Mesenchymal stem cell (in vitro differentiated cells and primary cell): ENCODE results near the gene RNF121.

Experiments used
- DNase-seq: peaks from one replicate; pipeline ENCODE4 v3.0.0-alpha.2; 2013
- H2AFZ ChIP-seq: one replicate; pipeline ENCODE4 v1.6.1; 2013; ENCODE audit warnings: low read depth, mild to moderate bottlenecking, control low read depth, inconsistent platforms, low read length, moderate library complexity
- H2AK5ac ChIP-seq: 2 replicates; pipeline ENCODE4 v1.6.1; 2013; ENCODE audit warnings: low read length, moderate library complexity, mild to moderate bottlenecking, inconsistent platforms; ENCODE audit not compliant: severe bottlenecking
- H2BK120ac ChIP-seq: one replicate; pipeline ENCODE4 v1.6.1; 2013; ENCODE audit warnings: low read depth, mild to moderate bottlenecking, inconsistent platforms, low read length, moderate library complexity
- H2BK12ac ChIP-seq, 2 experiments: one replicate each; pipeline ENCODE4 v1.6.1; 2013; ENCODE audit warnings: inconsistent platforms in 2 of 2, low read length in 2 of 2, mild to moderate bottlenecking in 2 of 2, moderate library complexity in 2 of 2, control low read depth in 1 of 2
- H2BK15ac ChIP-seq: one replicate; pipeline ENCODE4 v1.6.1; 2013; ENCODE audit warnings: mild to moderate bottlenecking, low read depth, inconsistent platforms; ENCODE audit not compliant: poor library complexity, severe bottlenecking
- H2BK5ac ChIP-seq: 2 replicates; pipeline ENCODE4 v1.6.1; 2013; ENCODE audit warnings: low read depth, mild to moderate bottlenecking, low read length, control low read depth, inconsistent platforms; ENCODE audit not compliant: poor library complexity, severe bottlenecking
- H3K14ac ChIP-seq, 2 experiments: one replicate each; pipeline ENCODE4 v1.6.1; 2013; ENCODE audit warnings: inconsistent platforms in 2 of 2, low read length in 2 of 2, control low read depth in 1 of 2, mild to moderate bottlenecking in 1 of 2, moderate library complexity in 1 of 2
- H3K18ac ChIP-seq, 2 experiments: one replicate each; pipeline ENCODE4 v1.6.1; 2013; ENCODE audit warnings: inconsistent platforms in 2 of 2, low read length in 2 of 2, control low read depth in 1 of 2, low read depth in 1 of 2, mild to moderate bottlenecking in 1 of 2
- H3K23ac ChIP-seq, 2 experiments: one replicate each; pipeline ENCODE4 v1.6.1; 2013; ENCODE audit warnings: inconsistent platforms in 2 of 2, low read length in 2 of 2, mild to moderate bottlenecking in 2 of 2, moderate library complexity in 2 of 2, control low read depth in 1 of 2
- H3K27ac ChIP-seq: 2 replicates; pipeline ENCODE4 v1.5.1; 2013; ENCODE audit warnings: mild to moderate bottlenecking, moderate library complexity, low read length, control low read depth, inconsistent platforms; ENCODE audit not compliant: poor library complexity, severe bottlenecking
- H3K27me3 ChIP-seq, 2 experiments: 2 replicates each; pipeline versions ENCODE4 v1.6.1 to v1.7.0; 2013; ENCODE audit warnings: low read length in 2 of 2, mild to moderate bottlenecking in 2 of 2, moderate library complexity in 2 of 2, control low read depth in 1 of 2, inconsistent platforms in 1 of 2; ENCODE audit not compliant: control insufficient read depth in 1 of 2, insufficient read depth in 1 of 2
- H3K36me3 ChIP-seq, 2 experiments: 2 replicates each; pipeline versions ENCODE4 v1.6.1 to v1.7.0; 2013; ENCODE audit warnings: low read length in 2 of 2, control low read depth in 1 of 2, inconsistent platforms in 1 of 2, low read depth in 1 of 2, mild to moderate bottlenecking in 1 of 2; ENCODE audit not compliant: insufficient read depth in 2 of 2, control insufficient read depth in 1 of 2
- H3K4ac ChIP-seq, 2 experiments: one replicate each; pipeline ENCODE4 v1.6.1; 2013; ENCODE audit warnings: inconsistent platforms in 2 of 2, low read length in 2 of 2, mild to moderate bottlenecking in 2 of 2, moderate library complexity in 2 of 2, control low read depth in 1 of 2, low read depth in 1 of 2
- H3K4me1 ChIP-seq: 2 replicates; pipeline ENCODE4 v1.6.1; 2013; ENCODE audit warnings: low read depth, low read length, control low read depth; ENCODE audit not compliant: control insufficient read depth, insufficient read depth
- H3K4me2 ChIP-seq: 2 replicates; pipeline ENCODE4 v1.6.1; 2013; ENCODE audit warnings: low read length, mild to moderate bottlenecking, inconsistent platforms; ENCODE audit not compliant: poor library complexity, severe bottlenecking
- H3K4me3 ChIP-seq, 2 experiments: 2 replicates each; pipeline versions ENCODE4 v1.5.1 to v1.7.0; 2013; ENCODE audit warnings: low read length in 2 of 2, mild to moderate bottlenecking in 2 of 2, control low read depth in 1 of 2, low read depth in 1 of 2; ENCODE audit not compliant: insufficient read depth in 1 of 2
- H3K79me1 ChIP-seq: replicated peaks from 2 replicates; pipeline ENCODE4 v1.6.1; 2013; ENCODE audit warnings: mild to moderate bottlenecking, control low read depth, low read length, inconsistent platforms; ENCODE audit not compliant: poor library complexity, severe bottlenecking
- H3K9ac ChIP-seq: 2 replicates; pipeline ENCODE4 v1.7.0; 2013; ENCODE audit warnings: mild to moderate bottlenecking, low read length, moderate library complexity
- H3K9me3 ChIP-seq: 2 replicates; pipeline ENCODE4 v1.7.0; 2013; ENCODE audit warnings: mild to moderate bottlenecking, low read length; ENCODE audit not compliant: control insufficient read depth
- H4K8ac ChIP-seq: one replicate; pipeline ENCODE4 v1.6.1; 2013; ENCODE audit warnings: inconsistent platforms, mild to moderate bottlenecking, low read length, moderate library complexity
- H4K91ac ChIP-seq: one replicate; pipeline ENCODE4 v1.6.1; 2013; ENCODE audit warnings: mild to moderate bottlenecking, low read length, inconsistent platforms
- WGBS: methylation state at CpG from one replicate; pipeline ENCODE4 v1.1.7; 2013; ENCODE audit warnings: mixed read lengths; 5-methylcytosine and 5-hydroxymethylcytosine counted together

RNF121 gene

DNA sequence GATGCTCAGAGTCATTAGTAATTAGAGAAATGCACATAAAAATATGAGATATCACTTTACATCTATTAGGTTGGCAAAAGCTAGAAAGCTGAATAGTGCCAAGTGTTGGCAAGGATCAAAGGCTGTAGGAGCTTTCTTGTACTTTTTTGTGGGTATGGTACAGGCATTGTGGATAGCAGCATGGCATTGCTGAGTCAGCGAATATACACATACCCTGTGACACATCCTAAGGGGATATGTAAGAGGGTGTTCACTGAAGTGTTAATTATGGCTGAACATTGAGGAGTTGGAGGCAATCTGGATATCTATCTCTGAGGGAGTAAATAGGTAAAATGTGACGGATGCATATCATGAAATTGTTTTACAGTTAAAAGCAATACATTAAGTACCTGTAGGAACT lies 42.8 kb downstream of the RNF121 start:
- no peak overlapping the region for H4K8ac ChIP-seq
- no peak overlapping the region for H3K23ac ChIP-seq
- peaks cover 26% of the 10 kb centered on the region for H3K79me1 ChIP-seq
- peaks cover 17 to 30% of the 10 kb centered on the region in 2 experiments for H3K36me3 ChIP-seq
- H3K4me3 ChIP-seq, result no peak overlapping the region
- H3K4me2 ChIP-seq, result no peak overlapping the region
- no peak overlapping the region for H3K14ac ChIP-seq
- H3K9ac ChIP-seq, result no peak overlapping the region
- H2BK15ac ChIP-seq, result no peak overlapping the region
- H3K27ac ChIP-seq, result no peak overlapping the region
- H3K4me1 ChIP-seq, result no peaks in the 10 kb centered on the region
- H3K27me3 ChIP-seq, result no peaks in the 10 kb centered on the region
- no peak overlapping the region for H2AFZ ChIP-seq
- no peak for DNase-seq
- no peak overlapping the region for H3K4ac ChIP-seq
- no peak overlapping the region for H2AK5ac ChIP-seq
- no peak overlapping the region for H2BK5ac ChIP-seq
- 100% methylated on average over 2 of the region's 2 CpGs for WGBS
- H3K9me3 ChIP-seq, result no peaks in the 10 kb centered on the region
- H2BK120ac ChIP-seq, result no peak overlapping the region
- no peak overlapping the region for H2BK12ac ChIP-seq
- no peak overlapping the region for H4K91ac ChIP-seq
- H3K18ac ChIP-seq, result no peak overlapping the region

DNA sequence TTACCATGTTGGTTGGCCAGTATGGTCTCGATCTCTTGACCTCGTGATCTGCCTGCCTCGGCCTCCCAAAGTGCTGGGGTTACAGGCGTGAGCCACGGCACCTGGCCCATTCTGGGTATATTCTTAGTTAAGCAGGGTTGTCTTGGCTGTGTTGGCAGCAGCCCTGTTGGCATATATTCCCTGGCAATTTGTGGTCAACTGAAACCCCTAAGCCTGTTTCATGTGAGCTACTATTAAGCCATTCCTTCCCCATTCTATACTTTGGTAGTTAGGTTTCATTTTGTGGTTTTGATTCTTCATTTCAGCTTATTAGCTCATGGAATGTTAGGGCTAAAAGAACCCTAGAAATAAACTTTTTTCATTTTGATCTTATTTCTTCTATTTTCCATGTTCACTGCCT lies 47.7 kb downstream of the RNF121 start:
- Histone ChIP-seq H2BK15ac (no peak overlapping the region), H3K18ac (no peak overlapping the region), H2BK120ac (no peak overlapping the region), H3K4me1 (no peaks in the 10 kb centered on the region), H2BK12ac (no peak overlapping the region), H2AK5ac (no peak overlapping the region), H3K4me3 (no peak overlapping the region), H2AFZ (no peak overlapping the region), H3K23ac (no peak overlapping the region), H3K9me3 (no peaks in the 10 kb centered on the region), H3K9ac (no peak overlapping the region), H3K27me3 (no peaks in the 10 kb centered on the region), H3K36me3 (peaks cover 10 to 30% of the 10 kb centered on the region in 2 experiments), H4K8ac (no peak overlapping the region), H3K14ac (no peak overlapping the region), H3K4me2 (no peak overlapping the region), H3K79me1 (peaks cover 32% of the 10 kb centered on the region), H4K91ac (no peak overlapping the region), H3K27ac (no peak overlapping the region), H3K4ac (no peak overlapping the region), H2BK5ac (no peak overlapping the region)
- DNase-seq, result no peak
- WGBS, result 100% methylated on average over 3 of the region's 5 CpGs

GRCh38 chr11:71977090-71977489 lies 48.2 kb downstream of the RNF121 start:
- Histone ChIP-seq H4K8ac (no peak overlapping the region), H3K4me2 (no peak overlapping the region), H2BK12ac (no peak overlapping the region), H2AK5ac (no peak overlapping the region), H2BK120ac (no peak overlapping the region), H3K4ac (no peak overlapping the region), H3K23ac (no peak overlapping the region), H3K14ac (no peak overlapping the region), H3K4me1 (no peaks in the 10 kb centered on the region), H3K36me3 (peaks cover 13 to 25% of the 10 kb centered on the region in 2 experiments), H4K91ac (no peak overlapping the region), H3K9me3 (no peaks in the 10 kb centered on the region), H3K79me1 (peaks cover 33% of the 10 kb centered on the region), H2AFZ (no peak overlapping the region), H3K4me3 (no peak overlapping the region), H3K18ac (no peak overlapping the region), H3K9ac (no peak overlapping the region), H3K27ac (no peak overlapping the region), H2BK5ac (no peak overlapping the region), H2BK15ac (no peak overlapping the region), H3K27me3 (no peaks in the 10 kb centered on the region)
- DNase-seq, result no peak
- WGBS, result 82% methylated on average over 1 of the region's 1 CpG

DNA sequence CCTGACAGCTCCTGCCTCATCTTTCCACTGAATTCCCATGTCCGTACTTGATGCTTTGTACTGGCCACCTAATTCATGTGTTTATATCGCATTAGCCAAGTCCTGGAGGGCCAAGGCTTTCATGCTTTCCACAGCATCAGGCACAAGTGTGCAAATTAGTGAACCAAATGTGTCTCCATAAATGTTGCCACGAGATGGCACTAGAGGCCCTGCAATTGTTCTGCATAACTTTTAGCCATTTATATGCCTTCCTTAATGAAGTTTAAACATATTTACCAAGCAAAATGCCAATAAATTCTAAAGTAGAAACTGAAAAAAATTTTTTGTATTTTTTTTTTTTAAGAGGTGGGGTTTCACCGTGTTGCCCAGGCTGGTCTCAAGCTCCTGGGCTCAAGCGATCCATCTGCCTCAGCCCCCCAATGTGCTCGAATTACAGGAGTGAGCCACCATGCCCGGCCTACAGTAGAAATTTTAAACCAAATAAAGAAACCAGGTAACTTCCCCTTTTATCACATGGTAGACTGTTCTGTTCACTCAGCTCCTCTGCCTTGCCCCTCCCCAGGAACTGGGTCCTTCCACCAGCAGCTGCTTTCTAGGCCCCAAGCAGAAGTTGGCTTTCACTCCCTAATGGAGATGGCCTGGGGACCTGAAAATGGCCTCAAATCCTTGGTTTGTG lies 49.0 kb downstream of the RNF121 start:
- no peak overlapping the region for H2BK120ac ChIP-seq
- H4K91ac ChIP-seq, result no peak overlapping the region
- H3K14ac ChIP-seq, result no peak overlapping the region
- no peak overlapping the region for H3K23ac ChIP-seq
- H3K18ac ChIP-seq, result no peak overlapping the region
- H3K27ac ChIP-seq, result no peak overlapping the region
- peaks cover 13 to 22% of the 10 kb centered on the region in 2 experiments for H3K36me3 ChIP-seq
- no peak overlapping the region for H2BK5ac ChIP-seq
- peaks cover 34% of the 10 kb centered on the region for H3K79me1 ChIP-seq
- 74% methylated on average over 7 of the region's 7 CpGs for WGBS
- H3K9me3 ChIP-seq, result no peaks in the 10 kb centered on the region
- peak; percentile 62 for DNase-seq
- no peak overlapping the region for H3K4ac ChIP-seq
- H3K4me2 ChIP-seq, result no peak overlapping the region
- no peak overlapping the region for H2BK15ac ChIP-seq
- no peak overlapping the region for H3K4me3 ChIP-seq
- H3K9ac ChIP-seq, result no peak overlapping the region
- no peak overlapping the region for H2BK12ac ChIP-seq
- no peaks in the 10 kb centered on the region for H3K27me3 ChIP-seq
- no peaks in the 10 kb centered on the region for H3K4me1 ChIP-seq
- H4K8ac ChIP-seq, result no peak overlapping the region
- H2AK5ac ChIP-seq, result no peak overlapping the region
- no peak overlapping the region for H2AFZ ChIP-seq
